GM20431 (cell line): Measurements from ENCODE around the gene PCBD1.

ENCODE experiments used
- in situ Hi-C: fragments of 300-500 bp; cut with MseI, MboI; formaldehyde crosslinking; loops from one replicate; pipeline ENCODE4 v1.15.0; 2020; ENCODE audit warnings: low sequenced_read_pairs; ENCODE audit not compliant: unreplicated experiment

PCBD1 gene

GRCh38 chr10:70905071-70906021 is 17.0 kb upstream of the PCBD1 start:
- in situ Hi-C loops = no loop called here

GRCh38 chr10:70903262-70903921 is 15.0 kb upstream of the PCBD1 start:
- in situ Hi-C loops = no loop called here

GRCh38 chr10:70902661-70903261 is 14.4 kb upstream of the PCBD1 start:
- in situ Hi-C loops = no loop called here

GRCh38 chr10:70901276-70901878 is 13.0 kb upstream of the PCBD1 start:
- in situ Hi-C loops = no loop called here

GRCh38 chr10:70899096-70899495 is 10.7 kb upstream of the PCBD1 start:
- in situ Hi-C loops = no loop called here

- in situ Hi-C loops = no loop called here
Observed at GRCh38 chr10:70898687-70899086, 10.3 kb upstream of the PCBD1 start.

- in situ Hi-C loops = no loop called here
Observed at GRCh38 chr10:70896551-70896950, 8.2 kb upstream of the PCBD1 start.

GRCh38 chr10:70894416-70894815 is 6.1 kb upstream of the PCBD1 start:
- in situ Hi-C loops = no loop called here

GRCh38 chr10:70893227-70894006 is 5.1 kb upstream of the PCBD1 start:
- in situ Hi-C loops = no loop called here

GRCh38 chr10:70892631-70893030 is 4.3 kb upstream of the PCBD1 start:
- in situ Hi-C loops = no loop called here

GRCh38 chr10:70891627-70892026 is 3.3 kb upstream of the PCBD1 start:
- in situ Hi-C loops = no loop called here

GRCh38 chr10:70890917-70891431 is 2.6 kb upstream of the PCBD1 start:
- in situ Hi-C loops = no loop called here

- in situ Hi-C loops = no loop called here
Observed at GRCh38 chr10:70889291-70889690, 926 bp upstream of the PCBD1 start.

- in situ Hi-C loops = no loop called here
Observed at GRCh38 chr10:70886921-70887665, 1.3 kb downstream of the PCBD1 start.

- in situ Hi-C loops = no loop called here
Observed at GRCh38 chr10:70885931-70886903, 2.1 kb downstream of the PCBD1 start.

- in situ Hi-C loops = no loop called here
Observed at GRCh38 chr10:70885481-70885880, 2.9 kb downstream of the PCBD1 start.

GRCh38 chr10:70884741-70885140 is 3.6 kb downstream of the PCBD1 start:
- in situ Hi-C loops = no loop called here

GRCh38 chr10:70880077-70880534 is 8.3 kb downstream of the PCBD1 start:
- in situ Hi-C loops = no loop called here
